Tibial artery (tissue), 4 donors: Measurements from ENCODE around the gene DCLK1.

Experiments
- DNase-seq, 2 donors: peaks; one replicate each; pipeline ENCODE4 v3.0.0-alpha.2; 2019
- H3K27ac ChIP-seq, 2 donors: fragments of 200-600 bp; sonication (generic) in 1 of 2; 1 replicate in 1 of 2; 2 replicates in 1 of 2; pipeline ENCODE4 v1.5.1; 2018 to 2019; ENCODE audit warnings: mild to moderate bottlenecking in 1 of 2
- H3K27me3 ChIP-seq, 2 donors: fragments of 200-600 bp; sonication (generic) in 1 of 2; one replicate each; pipeline versions ENCODE4 v1.5.1 to v1.6.0; 2016 to 2019
- H3K36me3 ChIP-seq, 3 donors: fragments of 200-600 bp; sonication (generic) in 2 of 3; one replicate each; pipeline ENCODE4 v1.5.1; 2016 to 2019; ENCODE audit warnings: mild to moderate bottlenecking in 2 of 3
- H3K4me1 ChIP-seq, 4 donors: fragments of 200-600 bp; sonication (generic) in 2 of 4; 1 replicate in 3 of 4; 2 replicates in 1 of 4; pipeline ENCODE4 v1.5.1; 2016 to 2019
- H3K4me3 ChIP-seq, 2 donors: fragments of 200-600 bp; sonication (generic) in 1 of 2; 1 replicate in 1 of 2; 2 replicates in 1 of 2; pipeline ENCODE4 v1.5.1; 2018 to 2019; ENCODE audit warnings: mild to moderate bottlenecking in 2 of 2
- H3K9me3 ChIP-seq, 3 donors: fragments of 200-600 bp; sonication (generic) in 1 of 3; one replicate each; pipeline ENCODE4 v1.5.1; 2016 to 2019
- CTCF ChIP-seq, 2 experiments: fragments of 200-600 bp in 1 of 2; fragments of 450-650 bp in 1 of 2; IDR thresholded peaks; one replicate each; pipeline ENCODE4 v1.5.1; 2017 to 2019; ENCODE audit warnings: antibody characterized with exemption in 2 of 2, mild to moderate bottlenecking in 1 of 2, moderate library complexity in 1 of 2
- intact Hi-C: fragments of 100-400 bp; cut with DNase I; formaldehyde crosslinking; loops from one replicate; pipeline ENCODE4 v1.15.0; 2023; ENCODE audit warnings: low total_unique reads

DCLK1 gene

GRCh38 chr13:35838356-35838755, 292.8 kb downstream of the DCLK1 start:
- Histone ChIP-seq H3K4me3 (no peak overlapping the region), H3K4me1 (peaks cover 0 to 20% (median 4%) of the 10 kb centered on the region in 4 donors), H3K27me3 (no peaks in the 10 kb centered on the region), H3K27ac (no peak overlapping the region), H3K9me3 (no peaks in the 10 kb centered on the region), H3K36me3 (no peaks in the 10 kb centered on the region)
- no peak for DNase-seq
- TF ChIP-seq CTCF (IDR thresholded peaks at IDR 0.05) = no peak
- intact Hi-C loops = no loop called here

- intact Hi-C loops = no loop called here
Measured at GRCh38 chr13:35836446-35836845, 294.7 kb downstream of the DCLK1 start.

GRCh38 chr13:35835989-35836388, 295.2 kb downstream of the DCLK1 start:
- H3K4me3 ChIP-seq = no peak overlapping the region
- H3K9me3 ChIP-seq = no peaks in the 10 kb centered on the region
- no peaks in the 10 kb centered on the region for H3K27me3 ChIP-seq
- H3K4me1 ChIP-seq = peaks cover 0 to 29% (median 5%) of the 10 kb centered on the region in 4 donors
- no peak for TF ChIP-seq CTCF (IDR thresholded peaks at IDR 0.05)
- DNase-seq = no peak
- H3K27ac ChIP-seq = no peak overlapping the region
- intact Hi-C loops = no loop called here
- H3K36me3 ChIP-seq = no peaks in the 10 kb centered on the region

More at GRCh38 chr13:35836446-35836845, 294.7 kb downstream of the DCLK1 start:
- Histone ChIP-seq H3K4me3 (no peak overlapping the region), H3K27me3 (no peaks in the 10 kb centered on the region), H3K4me1 (peaks cover 0 to 29% (median 5%) of the 10 kb centered on the region in 4 donors), H3K27ac (no peak overlapping the region), H3K36me3 (no peaks in the 10 kb centered on the region), H3K9me3 (no peaks in the 10 kb centered on the region)
- no peak for DNase-seq
- TF ChIP-seq CTCF (IDR thresholded peaks at IDR 0.05) = no peak

GRCh38 chr13:35833608-35834275, 297.4 kb downstream of the DCLK1 start:
- H3K27me3 ChIP-seq = no peaks in the 10 kb centered on the region
- TF ChIP-seq CTCF (IDR thresholded peaks at IDR 0.05) = no peak
- H3K4me1 ChIP-seq = peaks cover 0 to 26% (median 7%) of the 10 kb centered on the region in 4 donors
- H3K4me3 ChIP-seq = no peak overlapping the region
- H3K36me3 ChIP-seq = no peaks in the 10 kb centered on the region
- intact Hi-C loops = no loop called here
- no peaks in the 10 kb centered on the region for H3K9me3 ChIP-seq
- peak overlapping the region; percentile 9 to 28 for H3K27ac ChIP-seq
- no peak for DNase-seq

GRCh38 chr13:35833031-35833430, 298.2 kb downstream of the DCLK1 start:
- Histone ChIP-seq H3K36me3 (no peaks in the 10 kb centered on the region), H3K27ac (peak overlapping the region; percentile 9 to 28), H3K9me3 (no peaks in the 10 kb centered on the region), H3K27me3 (no peaks in the 10 kb centered on the region), H3K4me1 (peaks cover 0 to 33% (median 8%) of the 10 kb centered on the region in 4 donors), H3K4me3 (no peak overlapping the region)
- intact Hi-C loops = no loop called here
- no peak for TF ChIP-seq CTCF (IDR thresholded peaks at IDR 0.05)
- DNase-seq = no peak
